CD4-positive, CD25-positive, alpha-beta regulatory T cell (primary cell): ENCODE results near the gene GID8. TPM values are rescaled to one million over a fixed set of nuclear protein-coding genes. Genes with fewer than 3 reads are reported as not detected.

Source experiments
- ATAC-seq, 2 donors: fragments of 150-1000 bp; cut with Tn5 transposase; one replicate each; pipeline ENCODE4 v1.10.0; 2021; ENCODE audit warnings: low read depth in 2 of 2, moderate number of reproducible peaks in 2 of 2, moderate library complexity in 1 of 2
- DNase-seq, 3 donors: peaks; one replicate each; pipeline versions ENCODE4 v3.0.0 to v3.0.0-alpha.2; 2012 to 2022; ENCODE audit warnings: mixed read lengths in 1 of 3
- H3K27ac ChIP-seq: one replicate; pipeline ENCODE4 v1.7.0; 2013; ENCODE audit warnings: mild to moderate bottlenecking, low read length; ENCODE audit not compliant: insufficient read depth, poor library complexity, severe bottlenecking
- H3K27me3 ChIP-seq: one replicate; pipeline ENCODE4 v1.7.0; 2013; ENCODE audit warnings: low read length; ENCODE audit not compliant: control insufficient read depth, insufficient read depth
- H3K36me3 ChIP-seq: one replicate; pipeline ENCODE4 v1.7.0; 2013; ENCODE audit warnings: mild to moderate bottlenecking, low read length, moderate library complexity; ENCODE audit not compliant: control insufficient read depth, insufficient read depth
- H3K4me1 ChIP-seq: 2 replicates; pipeline ENCODE4 v1.7.0; 2013; ENCODE audit warnings: mild to moderate bottlenecking, low read length; ENCODE audit not compliant: insufficient read depth, control insufficient read depth, poor library complexity, severe bottlenecking
- H3K4me3 ChIP-seq: one replicate; pipeline ENCODE4 v1.7.0; 2013; ENCODE audit warnings: low read depth, mild to moderate bottlenecking, low read length, moderate library complexity
- H3K9me3 ChIP-seq, 2 experiments: 1 replicate in 1 of 2; 2 replicates in 1 of 2; pipeline ENCODE4 v1.7.0; 2013; ENCODE audit warnings: low read length in 2 of 2, mild to moderate bottlenecking in 1 of 2, moderate library complexity in 1 of 2; ENCODE audit not compliant: control insufficient read depth in 2 of 2
- H3K27ac Mint-ChIP-seq, 3 donors: one replicate each; pipeline ENCODE4 v1.8.0; 2020 to 2022; ENCODE audit warnings: mild to moderate bottlenecking in 3 of 3, mixed read lengths in 3 of 3, moderate library complexity in 2 of 3
- H3K27me3 Mint-ChIP-seq: one replicate; pipeline ENCODE4 v1.8.0; 2022; ENCODE audit warnings: mild to moderate bottlenecking, mixed read lengths
- H3K36me3 Mint-ChIP-seq: one replicate; pipeline ENCODE4 v1.8.0; 2020; ENCODE audit warnings: mixed read lengths
- H3K4me1 Mint-ChIP-seq, 4 donors: one replicate each; pipeline ENCODE4 v1.8.0; 2020 to 2022; ENCODE audit warnings: mixed read lengths in 4 of 4, mild to moderate bottlenecking in 1 of 4
- H3K4me3 Mint-ChIP-seq, 4 donors: one replicate each; pipeline ENCODE4 v1.8.0; 2020 to 2022; ENCODE audit warnings: mild to moderate bottlenecking in 4 of 4, mixed read lengths in 4 of 4, moderate library complexity in 3 of 4
- H3K9me3 Mint-ChIP-seq, 7 donors: one replicate each; pipeline ENCODE4 v1.8.0; 2020 to 2022; ENCODE audit warnings: mixed read lengths in 7 of 7, mild to moderate bottlenecking in 3 of 7, moderate library complexity in 2 of 7
- polyA plus RNA-seq, 4 donors: library from polyadenylated mRNA; unstranded; fragments of 300-500 nt; fragmentation: Illumina TruSeq; gene quantifications; one replicate each; pipeline ENCODE4 v1.2.3, GENCODE V29; 2021
- total RNA-seq: library from RNA; stranded (reverse); gene quantifications from one replicate; pipeline ENCODE4 v1.2.3, GENCODE V29; 2022

GID8 gene
- total and polyA plus RNA-seq, 5 donors from 2014 or later, result 15.5 to 31.9 (median 17.8) TPM

- Histone ChIP-seq H3K9me3 (no peaks in the 10 kb centered on the region), H3K27ac (no peak overlapping the region), H3K27me3 (peaks cover 2% of the 10 kb centered on the region), H3K4me3 (no peak overlapping the region), H3K4me1 (no peaks in the 10 kb centered on the region), H3K36me3 (no peaks in the 10 kb centered on the region)
- H3K4me3 Mint-ChIP-seq, result no peak overlapping the region
- H3K27ac Mint-ChIP-seq, result no peak overlapping the region
- DNase-seq (no peak), ATAC-seq (no peak)
- H3K27me3 Mint-ChIP-seq, result peaks cover 29% of the 10 kb centered on the region
- no peaks in the 10 kb centered on the region for H3K36me3 Mint-ChIP-seq
- H3K9me3 Mint-ChIP-seq, result no peaks in the 10 kb centered on the region
- H3K4me1 Mint-ChIP-seq, result no peaks in the 10 kb centered on the region
Measured at GRCh38 chr20:62995898-62996595, 58.1 kb downstream of the GID8 start.

DNA sequence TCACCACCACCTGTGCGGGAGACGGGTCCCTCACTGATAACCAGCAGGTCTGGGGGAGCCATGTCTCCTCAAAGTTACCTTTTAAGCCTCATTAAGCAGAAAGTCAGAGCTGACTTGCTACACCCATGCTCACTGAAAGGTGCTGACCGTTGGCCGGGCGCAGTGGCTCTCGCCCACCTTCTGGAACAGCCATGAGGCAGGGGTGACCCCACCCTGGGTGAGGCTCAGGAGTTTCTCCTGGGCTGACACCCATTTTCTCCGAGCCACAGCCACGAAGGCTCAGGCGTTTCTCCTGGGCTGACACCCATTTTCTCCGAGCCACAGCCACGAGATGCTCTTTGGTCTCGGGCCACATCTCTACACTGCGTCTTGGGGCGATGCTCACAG is 58.6 kb downstream of the GID8 start:
- peaks cover 2% of the 10 kb centered on the region for H3K27me3 ChIP-seq
- Mint-ChIP-seq H3K36me3 (no peaks in the 10 kb centered on the region), H3K27me3 (peaks cover 34% of the 10 kb centered on the region), H3K4me3 (no peak overlapping the region), H3K27ac (no peak overlapping the region), H3K4me1 (no peaks in the 10 kb centered on the region), H3K9me3 (no peaks in the 10 kb centered on the region)
- H3K4me3 ChIP-seq, result no peak overlapping the region
- no peak overlapping the region for H3K27ac ChIP-seq
- no peaks in the 10 kb centered on the region for H3K4me1 ChIP-seq
- H3K9me3 ChIP-seq, result no peaks in the 10 kb centered on the region
- no peak for ATAC-seq
- no peaks in the 10 kb centered on the region for H3K36me3 ChIP-seq
- DNase-seq, result no peak

DNA sequence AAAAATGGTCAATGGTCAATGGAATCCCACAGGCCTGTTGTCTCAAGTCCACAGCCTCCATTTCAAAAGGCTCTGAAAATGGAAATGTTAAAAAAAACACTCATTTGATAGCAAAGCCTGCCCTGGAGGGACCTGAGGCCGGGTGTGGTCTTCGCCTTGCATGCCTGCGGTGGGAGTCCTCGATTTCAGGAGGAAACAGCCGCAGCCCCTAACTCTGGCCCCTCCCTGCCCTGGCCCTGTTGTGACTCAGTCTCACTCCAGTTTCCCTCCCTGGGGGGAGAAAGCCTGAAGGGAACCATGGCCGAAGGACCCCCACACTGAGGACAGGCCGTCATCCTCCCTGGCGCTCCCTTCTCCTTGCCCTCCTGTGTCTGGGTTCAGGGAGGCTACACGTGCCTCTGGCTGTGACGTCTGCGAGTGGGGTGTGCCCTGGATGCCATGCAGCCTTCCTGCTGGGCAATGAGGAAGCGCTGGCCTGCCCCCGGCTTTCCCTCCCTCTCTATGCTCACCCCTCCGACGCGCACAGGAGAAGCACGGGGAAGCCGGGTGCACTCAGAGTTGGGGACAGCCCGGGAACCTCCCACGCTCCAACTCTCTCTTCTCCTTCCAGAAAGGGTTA is 59.6 kb downstream of the GID8 start:
- DNase-seq (no peak), ATAC-seq (no peak)
- Histone ChIP-seq H3K27ac (no peak overlapping the region), H3K4me1 (no peaks in the 10 kb centered on the region), H3K27me3 (peaks cover 2% of the 10 kb centered on the region), H3K9me3 (no peaks in the 10 kb centered on the region), H3K36me3 (no peaks in the 10 kb centered on the region), H3K4me3 (no peak overlapping the region)
- H3K4me1 Mint-ChIP-seq, result no peaks in the 10 kb centered on the region
- peaks cover 41% of the 10 kb centered on the region for H3K27me3 Mint-ChIP-seq
- H3K27ac Mint-ChIP-seq, result no peak overlapping the region
- no peaks in the 10 kb centered on the region for H3K36me3 Mint-ChIP-seq
- H3K9me3 Mint-ChIP-seq, result no peaks in the 10 kb centered on the region
- H3K4me3 Mint-ChIP-seq, result no peak overlapping the region

Other genes with a start within 250 kb of the GID8 start
- gene NTSR1, start 229.3 kb upstream of the GID8 start, total RNA-seq, result 0.37 TPM
- gene NTSR1, start 229.3 kb upstream of the GID8 start, polyA plus RNA-seq, result under 1 TPM in 1 of 4 donors, not detected in 3; 0.11 TPM
- 7.0 TPM for gene MRGBP, start 141.7 kb upstream of the GID8 start, total RNA-seq
- gene MRGBP, start 141.7 kb upstream of the GID8 start, polyA plus RNA-seq, result 10 to 100 TPM in 2 of 4 donors, 1 to 10 TPM in 2; 7.9 to 11.5 (median 10.0) TPM
- 61.1 TPM for gene OGFR, start 133.3 kb upstream of the GID8 start, total RNA-seq
- gene OGFR, start 133.3 kb upstream of the GID8 start, polyA plus RNA-seq, result 10 to 100 TPM; 41.5 to 46.9 (median 42.0) TPM
- gene COL9A3, start 121.1 kb upstream of the GID8 start, total RNA-seq, result not detected
- gene COL9A3, start 121.1 kb upstream of the GID8 start, polyA plus RNA-seq, result not detected
- gene TCFL5, start 76.3 kb upstream of the GID8 start, total RNA-seq, result 3.8 TPM
- 1 to 10 TPM in 2 of 4 donors, under 1 TPM in 2; 0.53 to 1.2 (median 1.1) TPM for gene TCFL5, start 76.3 kb upstream of the GID8 start, polyA plus RNA-seq
- gene DIDO1, start 11.6 kb upstream of the GID8 start, total RNA-seq, result 80.8 TPM
- gene DIDO1, start 11.6 kb upstream of the GID8 start, polyA plus RNA-seq, result 10 to 100 TPM; 30.9 to 47.8 (median 38.2) TPM
- gene SLC17A9, start 14.6 kb downstream of the GID8 start, total RNA-seq, result 4.1 TPM
- gene SLC17A9, start 14.6 kb downstream of the GID8 start, polyA plus RNA-seq, result under 1 TPM in 3 of 4 donors, not detected in 1; 0.06 to 0.34 (median 0.32) TPM
- not detected for gene BHLHE23, start 68.8 kb downstream of the GID8 start, total RNA-seq
- not detected for gene BHLHE23, start 68.8 kb downstream of the GID8 start, polyA plus RNA-seq